GM21447 (cell line): ENCODE measurements around the gene CBX3.
A peak's percentile ranks its signal among the peaks of the same experiment; 100 is the strongest.
"Not testable (repeated sequence)": the region's sequence is repeated elsewhere in the genome, so short reads cannot be mapped to it uniquely, and the experiment has no call there.

Experiments used
- ATAC-seq: cut with Tn5 transposase; IDR thresholded peaks from one replicate; pipeline ENCODE4 v1.9.1; 2021; ENCODE audit not compliant: unreplicated experiment

The CBX3 gene

DNA sequence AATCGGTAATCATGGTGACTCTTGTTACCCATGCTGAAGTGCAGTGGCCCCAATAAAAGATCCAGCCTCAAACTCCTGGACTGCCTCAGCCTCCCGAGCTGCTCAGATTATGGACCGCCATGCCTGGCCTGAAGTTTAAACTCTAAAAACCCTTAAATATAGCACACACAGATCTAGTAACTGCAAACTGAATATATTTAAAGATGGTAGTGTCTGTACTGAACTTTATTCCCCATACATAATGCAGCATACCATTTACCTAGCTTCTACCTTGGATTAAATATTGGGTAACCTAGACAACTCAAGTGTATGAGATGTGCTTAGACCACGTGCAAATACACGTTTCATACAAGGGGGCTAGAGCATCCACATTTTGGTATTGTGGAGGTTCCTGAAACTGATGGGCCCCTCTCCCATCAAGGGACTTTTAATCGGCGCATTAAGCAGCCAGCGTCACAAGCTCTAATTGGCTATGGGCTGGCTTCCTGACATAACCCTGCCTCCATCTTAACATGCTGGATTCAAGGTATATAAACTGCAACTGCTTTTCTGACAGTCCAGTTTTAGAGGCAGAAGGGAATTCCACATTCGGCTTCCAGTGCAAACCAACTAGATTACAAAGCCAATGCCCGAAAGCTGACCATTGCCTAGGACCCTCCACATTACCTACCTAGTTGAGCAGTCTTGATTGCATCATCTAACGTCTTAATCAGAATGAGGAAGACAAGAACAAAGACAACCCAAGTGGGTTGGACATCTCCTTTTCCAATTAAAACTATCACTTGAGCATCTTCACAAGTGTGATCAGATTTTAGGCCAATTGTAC, 14.0 kb upstream of the CBX3 start:
- no peak for ATAC-seq

GRCh38 chr7:26188206-26188956, 13.2 kb upstream of the CBX3 start:
- no peak for ATAC-seq

GRCh38 chr7:26188957-26189541, 12.5 kb upstream of the CBX3 start:
- ATAC-seq = no peak

GRCh38 chr7:26189697-26190096, 11.8 kb upstream of the CBX3 start:
- no peak for ATAC-seq

DNA sequence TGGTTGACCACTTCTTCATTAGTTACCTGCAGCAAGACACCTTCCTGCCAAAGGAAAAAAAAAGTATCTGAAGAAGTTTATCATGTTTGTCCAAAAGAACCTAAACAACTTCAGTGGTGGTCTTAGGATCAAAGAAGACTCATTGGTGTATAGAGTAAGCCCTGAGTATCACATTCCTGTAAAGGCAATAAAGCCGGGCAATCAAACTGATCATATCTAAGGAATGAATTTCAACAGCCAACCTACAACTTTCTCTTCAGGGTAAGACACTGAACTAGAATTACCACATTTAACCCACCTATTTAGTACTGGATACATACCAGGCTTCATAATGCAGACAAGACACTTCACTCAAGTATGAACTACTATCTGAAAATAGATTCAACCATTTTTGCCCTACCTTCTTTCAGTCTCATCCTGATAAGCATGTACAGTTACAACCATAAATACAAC, 11.1 kb upstream of the CBX3 start:
- ATAC-seq = no peak

- ATAC-seq = no peak
Measured at GRCh38 chr7:26191233-26191973, 10.1 kb upstream of the CBX3 start.

- ATAC-seq = no peak
Measured at GRCh38 chr7:26191974-26192479, 9.5 kb upstream of the CBX3 start.

DNA sequence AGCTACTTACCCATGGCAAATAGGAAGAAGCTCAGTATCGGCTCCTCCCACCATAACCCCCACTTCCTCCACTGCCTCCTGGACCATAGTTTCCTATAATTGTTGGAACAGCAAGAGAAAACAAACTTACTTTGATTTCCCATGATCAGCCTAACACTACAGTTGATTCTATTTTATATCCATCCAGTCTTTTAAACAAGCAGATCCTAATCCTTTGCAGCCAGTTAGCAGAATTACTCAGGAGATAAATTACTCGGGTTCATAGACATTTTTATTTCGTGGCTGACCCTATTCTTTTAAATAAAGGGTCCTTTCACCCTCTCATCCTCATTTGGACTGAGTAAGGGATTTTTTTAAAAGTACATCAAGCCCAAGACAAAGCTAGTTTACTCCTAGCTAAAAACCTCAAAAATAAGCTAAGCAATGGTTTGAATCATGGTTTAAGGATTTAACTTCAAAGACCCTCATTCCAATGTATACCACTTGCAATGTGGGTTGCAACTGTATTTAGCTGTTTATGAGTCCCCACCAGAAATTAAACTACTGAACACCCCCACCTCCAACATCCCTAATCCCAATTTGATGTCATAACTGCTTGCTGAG, 9.0 kb upstream of the CBX3 start:
- ATAC-seq = no peak

DNA sequence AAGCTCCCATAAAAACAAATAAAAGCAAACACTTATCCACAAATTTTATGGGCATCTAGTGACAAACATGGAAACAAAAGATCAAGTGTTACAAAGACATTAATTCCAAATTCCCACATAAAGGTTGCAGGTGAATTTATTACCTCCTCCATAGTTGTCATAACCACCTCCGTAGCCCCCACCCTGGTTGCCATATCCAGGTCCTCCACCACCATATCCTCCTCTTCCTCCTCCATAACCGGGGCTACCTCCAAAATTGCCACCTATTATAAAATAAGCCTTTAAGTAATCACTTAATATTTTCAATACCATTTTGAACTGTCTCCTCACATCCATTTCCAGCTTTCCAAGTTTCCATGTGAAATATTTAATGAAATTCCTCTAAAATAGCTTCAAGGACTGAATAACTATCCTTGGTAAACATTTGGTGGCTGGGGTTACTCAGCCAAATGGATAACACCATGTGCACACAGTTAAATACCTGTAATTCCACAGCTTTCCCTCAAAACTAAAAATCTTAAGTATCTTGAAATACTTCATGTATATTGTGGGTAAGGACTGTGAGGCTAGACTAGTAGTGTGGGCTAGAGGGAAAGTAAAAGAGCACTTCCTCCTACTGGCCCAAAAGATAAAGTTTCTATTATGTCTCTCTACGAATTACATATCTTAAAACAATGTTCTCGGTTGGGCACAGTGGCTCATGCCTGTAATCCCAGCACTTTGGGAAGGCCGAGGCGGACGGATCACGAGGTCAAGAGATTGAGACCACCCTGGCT, 7.9 kb upstream of the CBX3 start:
- ATAC-seq = no peak

DNA sequence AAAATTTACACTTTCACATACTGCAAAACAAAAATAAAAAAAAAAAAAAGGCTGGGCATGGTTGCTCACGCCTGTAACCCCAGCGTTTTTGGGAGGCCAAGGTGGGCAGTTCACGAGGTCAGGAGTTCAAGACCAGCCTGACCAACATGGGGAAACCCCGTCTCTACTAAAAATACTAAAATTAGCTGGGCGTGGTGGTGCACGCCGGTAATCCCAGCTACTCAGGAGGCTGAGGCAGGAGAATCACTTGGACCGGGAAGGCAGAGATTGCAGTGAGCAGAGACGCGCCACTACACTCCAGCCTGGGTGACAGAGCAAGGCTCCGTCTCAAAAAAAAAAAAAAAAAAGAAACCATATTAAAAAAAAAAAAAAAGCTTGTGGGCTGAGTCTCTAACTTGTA, 6.8 kb upstream of the CBX3 start:
- not testable (repeated sequence) for ATAC-seq

GRCh38 chr7:26195182-26195581, 6.4 kb upstream of the CBX3 start:
- ATAC-seq = no peak

DNA sequence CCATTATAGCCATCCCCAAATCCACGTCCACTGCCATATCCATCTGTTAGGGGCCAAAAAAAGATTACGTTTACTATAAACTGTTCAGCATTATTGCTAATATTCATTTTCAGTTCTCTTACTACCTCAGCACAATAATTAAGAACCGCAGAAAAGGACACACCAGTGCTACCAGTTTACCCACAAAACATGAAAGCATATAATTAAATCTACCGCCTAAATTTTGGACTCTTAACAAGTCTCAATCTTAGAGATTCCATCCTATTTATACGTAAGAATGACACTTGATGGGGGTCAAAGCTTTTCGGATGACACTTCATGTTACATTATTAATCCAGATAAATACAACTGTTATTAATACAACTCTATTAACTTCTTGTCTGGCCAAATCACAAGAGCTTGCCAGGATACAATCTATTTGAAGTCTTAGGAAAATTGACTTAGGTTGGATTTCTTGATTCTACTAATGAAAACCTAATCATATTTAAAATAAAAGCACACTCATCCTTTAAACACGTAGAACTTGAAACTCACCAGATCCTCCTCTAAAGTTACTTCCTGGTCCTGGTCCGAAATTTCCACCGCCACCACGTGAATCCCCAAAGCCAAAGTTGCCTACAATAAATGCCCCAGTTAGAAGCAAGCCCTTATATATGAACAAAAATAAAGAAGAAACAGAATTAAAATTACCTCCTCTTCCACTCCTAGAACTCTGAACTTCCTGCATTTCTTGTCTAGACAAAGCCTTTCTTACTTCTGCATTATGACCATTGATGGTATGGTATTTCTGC, 5.5 kb upstream of the CBX3 start:
- ATAC-seq = no peak

DNA sequence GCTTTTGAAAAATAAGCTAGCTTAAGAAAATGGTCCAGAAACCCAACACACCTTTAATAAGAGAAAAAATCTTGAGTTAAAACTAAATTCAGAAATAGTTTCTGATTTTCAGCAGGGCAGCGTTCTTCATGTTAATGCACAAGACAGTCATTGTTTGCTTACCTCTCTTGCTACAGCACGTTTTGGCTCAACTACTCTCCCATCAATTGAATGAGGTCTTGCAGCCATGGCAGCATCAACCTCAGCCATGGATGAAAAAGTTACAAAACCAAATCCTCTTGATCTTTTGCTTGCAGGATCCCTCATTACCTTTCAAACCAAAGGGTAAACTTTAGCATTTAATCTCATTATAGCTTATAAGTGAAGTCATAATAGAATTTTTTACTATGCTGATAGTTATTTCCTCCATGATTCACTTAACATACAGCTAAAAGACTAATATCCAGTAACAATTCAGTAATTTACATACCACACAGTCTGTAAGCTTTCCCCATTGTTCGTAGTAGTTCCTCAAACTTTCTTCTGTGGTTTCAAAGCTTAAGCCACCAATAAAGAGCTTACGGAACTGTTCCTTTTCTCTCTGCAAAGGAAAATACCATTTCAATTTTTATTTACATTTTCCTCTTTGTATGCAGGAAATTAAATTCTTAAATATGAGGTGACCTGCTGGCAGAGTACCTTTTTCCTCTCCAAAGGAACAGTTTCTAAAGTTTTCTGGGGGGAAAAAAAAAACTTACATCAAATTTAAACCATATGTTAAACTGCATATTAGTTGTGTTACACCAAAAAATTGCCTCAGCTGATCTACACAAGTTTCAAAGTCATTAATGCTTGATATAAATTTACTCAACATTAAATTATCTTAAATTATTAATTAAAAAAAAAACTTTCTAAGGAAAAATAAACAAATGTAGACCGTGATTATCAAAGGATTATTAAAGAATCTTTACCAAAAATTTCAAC, 4.1 kb upstream of the CBX3 start:
- ATAC-seq = no peak

DNA sequence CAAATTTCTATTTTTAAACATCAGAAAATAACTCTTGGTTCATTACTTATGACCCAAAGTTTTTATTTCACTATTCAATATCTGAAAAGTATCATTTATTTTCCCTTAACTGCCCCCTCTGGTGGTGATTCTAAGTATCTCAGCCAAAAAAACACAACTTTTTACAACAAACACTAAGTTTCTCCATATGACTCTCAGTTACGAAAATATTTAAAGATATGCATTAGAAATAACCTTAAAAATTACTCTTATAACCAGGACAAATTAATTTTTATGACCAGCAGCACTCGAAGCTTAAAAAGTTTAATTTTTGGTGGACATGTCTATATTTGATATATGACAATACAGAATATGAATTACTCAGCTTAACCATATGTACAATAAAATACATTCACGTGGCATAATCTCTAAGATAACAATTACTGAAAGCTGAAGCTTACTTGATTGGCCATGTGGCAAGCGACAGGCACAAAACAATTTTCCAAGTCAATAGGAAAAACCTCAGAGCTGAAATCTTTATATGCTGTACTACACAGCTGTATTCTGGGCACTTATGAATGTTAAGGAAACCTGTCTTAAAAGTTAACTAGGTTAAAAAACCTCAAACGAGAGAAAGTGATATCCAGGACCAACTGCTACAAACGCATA, 3.3 kb upstream of the CBX3 start:
- ATAC-seq = no peak

GRCh38 chr7:26198781-26199169, 2.8 kb upstream of the CBX3 start:
- no peak for ATAC-seq

DNA sequence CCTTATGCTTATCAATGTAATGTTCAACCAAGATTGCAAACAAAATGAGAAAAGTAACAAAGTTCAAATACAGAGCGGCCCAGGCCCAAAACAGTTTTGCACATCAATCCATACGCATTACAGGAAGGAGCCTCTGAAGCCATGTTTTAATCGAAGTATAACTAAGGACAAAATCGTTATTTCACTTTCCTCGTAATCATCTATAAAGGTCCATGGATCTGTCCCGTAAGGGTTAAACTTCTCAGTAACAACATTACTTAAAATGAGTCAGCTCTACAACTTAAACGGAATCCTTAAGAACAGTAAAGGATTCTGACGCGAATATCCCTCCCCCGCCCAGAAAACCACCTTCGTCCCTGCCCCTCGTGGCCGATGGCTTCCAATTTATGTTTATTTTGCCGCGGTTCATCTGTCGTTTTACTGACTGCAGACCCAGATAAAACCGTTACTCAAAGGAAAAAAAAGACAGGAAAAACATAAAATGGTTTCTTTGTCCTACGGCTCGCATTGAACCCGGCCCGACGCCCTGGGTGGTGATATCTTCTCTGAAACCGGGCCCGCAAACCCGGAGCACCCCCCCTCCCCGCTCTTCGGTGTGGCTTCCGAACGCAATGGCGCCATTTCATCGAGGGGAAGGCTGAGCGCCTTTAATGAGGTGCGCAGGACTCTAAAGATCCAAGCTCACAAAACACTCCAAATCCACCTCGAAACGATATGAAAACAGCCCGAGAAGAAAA, 2.1 kb upstream of the CBX3 start:
- ATAC-seq = no peak

DNA sequence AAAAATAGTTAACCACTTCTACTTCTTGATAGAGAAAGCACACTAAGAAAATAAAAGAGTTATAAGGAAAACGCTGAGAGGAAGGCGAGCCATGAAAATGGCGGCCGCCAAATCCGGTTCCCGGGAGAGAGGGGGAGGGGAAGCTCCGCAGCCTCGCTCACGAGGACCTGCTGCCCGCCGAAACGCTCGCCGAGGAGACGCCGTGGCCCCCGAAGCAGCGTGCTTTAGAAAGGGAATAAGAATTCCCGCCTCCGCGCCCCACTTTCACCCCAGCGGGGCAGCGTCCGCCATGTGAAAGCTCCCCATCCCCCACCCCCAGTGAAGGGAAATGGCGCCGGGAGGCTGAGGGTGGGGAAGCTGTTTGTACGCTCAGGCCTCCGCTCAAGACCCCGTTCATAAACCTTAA, 1.5 kb upstream of the CBX3 start:
- ATAC-seq = peak; percentile 17
